Tibial nerve (tissue), 4 donors: Measurements from ENCODE around the gene IQSEC1. TPM values are rescaled to one million over a fixed set of nuclear protein-coding genes. Genes with fewer than 3 reads are reported as not detected.

Experiments used
- DNase-seq, 2 donors: peaks; one replicate each; pipeline ENCODE4 v3.0.0-alpha.2; 2019; ENCODE audit warnings: low spot score in 2 of 2
- H3K27ac ChIP-seq, 4 donors: fragments of 200-600 bp; sonication (generic) in 3 of 4; one replicate each; pipeline ENCODE4 v1.5.1; 2017 to 2019; ENCODE audit warnings: mild to moderate bottlenecking in 1 of 4
- H3K27me3 ChIP-seq, 2 donors: fragments of 200-600 bp; sonication (generic) in 1 of 2; one replicate each; pipeline versions ENCODE4 v1.5.1 to v1.6.0; 2017 to 2019
- H3K36me3 ChIP-seq, 3 donors: fragments of 200-600 bp; sonication (generic); one replicate each; pipeline ENCODE4 v1.5.1; 2018 to 2019
- H3K4me1 ChIP-seq, 4 donors: fragments of 200-600 bp; sonication (generic) in 3 of 4; one replicate each; pipeline ENCODE4 v1.5.1; 2017 to 2019
- H3K4me3 ChIP-seq, 4 donors: fragments of 200-600 bp; sonication (generic) in 3 of 4; one replicate each; pipeline ENCODE4 v1.5.1; 2017 to 2019; ENCODE audit warnings: mild to moderate bottlenecking in 1 of 4, moderate library complexity in 1 of 4
- H3K9me3 ChIP-seq, 4 donors: fragments of 200-600 bp; sonication (generic) in 3 of 4; one replicate each; pipeline ENCODE4 v1.5.1; 2017 to 2019
- CTCF ChIP-seq, 5 experiments: fragments of 200-600 bp in 3 of 5; fragments of 450-650 bp in 2 of 5; sonication (generic) in 3 of 5; IDR thresholded peaks; one replicate each; pipeline ENCODE4 v1.5.1; 2016 to 2019; ENCODE audit warnings: antibody characterized with exemption in 5 of 5, mild to moderate bottlenecking in 3 of 5, moderate library complexity in 2 of 5
- EP300 ChIP-seq, 2 donors: sonication (generic); formaldehyde crosslinking; IDR thresholded peaks; one replicate each; pipeline ENCODE4 v1.6.1; 2017; ENCODE audit warnings: antibody characterized with exemption in 2 of 2, mild to moderate bottlenecking in 1 of 2
- POLR2A ChIP-seq, 2 donors: fragments of 450-650 bp; IDR thresholded peaks; one replicate each; pipeline ENCODE4 v1.6.1; 2017; ENCODE audit warnings: antibody characterized with exemption in 2 of 2, mild to moderate bottlenecking in 2 of 2, moderate library complexity in 2 of 2
- whole genome bisulfite sequencing, 2 donors: methylation state at CpG; one replicate each; pipeline ENCODE4 v1.1.5; 2018; 5-methylcytosine and 5-hydroxymethylcytosine counted together
- total RNA-seq, 4 donors: library from RNA; depleted of rRNA; stranded (reverse); fragments of >200 nt; gene quantifications; one replicate each; pipeline ENCODE4 v1.1.0, GENCODE V29; 2016

IQSEC1 gene
- total RNA-seq, 4 donors from 2014 or later = 58.2 to 77.5 (median 68.6) TPM

DNA sequence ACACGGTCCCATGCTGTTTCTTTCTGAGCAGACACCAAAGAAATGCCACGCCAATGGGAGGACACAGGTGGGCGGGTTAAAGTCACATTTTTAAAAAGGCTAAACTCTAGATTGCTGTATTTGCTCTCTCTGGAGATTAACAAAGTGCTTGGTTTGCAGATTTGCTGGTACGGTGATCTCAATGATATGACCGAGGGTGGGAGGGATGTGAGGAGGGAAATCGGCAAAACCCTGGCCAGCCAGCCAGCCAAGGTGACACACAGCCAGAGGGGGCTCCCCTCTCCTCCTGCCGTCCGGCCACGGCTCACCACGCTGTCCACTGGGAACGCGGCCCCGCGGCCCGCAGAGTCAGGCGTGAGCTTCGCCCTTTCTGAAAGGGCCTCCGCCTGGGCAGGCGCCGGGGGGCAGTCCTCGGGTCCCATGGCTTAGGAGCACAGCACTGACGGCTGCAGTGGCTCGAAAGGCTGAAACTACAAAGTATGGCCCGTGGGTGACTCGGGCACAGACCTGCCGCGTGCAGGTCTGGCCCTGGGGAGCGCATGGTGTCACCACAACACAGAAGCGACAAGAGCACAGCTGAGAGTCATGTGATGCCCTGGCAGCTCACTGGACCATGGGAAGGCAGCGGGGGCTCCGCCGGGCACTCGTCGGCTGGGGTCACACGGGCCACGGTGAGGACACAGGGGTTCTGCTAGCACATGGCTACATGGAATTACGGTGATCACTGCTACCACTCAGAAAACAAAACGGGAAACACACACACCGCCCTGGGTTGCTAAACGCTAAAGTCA, 174.1 kb downstream of the IQSEC1 start:
- TF ChIP-seq POLR2A (IDR thresholded peaks at IDR 0.05) (no peak), EP300 (IDR thresholded peaks at IDR 0.05) (no peak), CTCF (IDR thresholded peaks at IDR 0.05) (no peak)
- Histone ChIP-seq H3K27ac (no peak overlapping the region), H3K4me3 (no peak overlapping the region), H3K4me1 (peaks cover 0 to 32% (median 0%) of the 10 kb centered on the region in 4 donors), H3K36me3 (peaks cover 2 to 61% (median 5%) of the 10 kb centered on the region in 3 donors), H3K27me3 (no peaks in the 10 kb centered on the region), H3K9me3 (no peaks in the 10 kb centered on the region)
- no peak for DNase-seq
- 83 to 91% methylated on average over 24 to 33 of the region's 40 CpGs for whole genome bisulfite sequencing, 2 donors

- 86 to 87% methylated on average over 22 of the region's 22 CpGs for WGBS, 2 donors
- peaks cover 0 to 32% (median 0%) of the 10 kb centered on the region in 4 donors for H3K4me1 ChIP-seq
- no peak overlapping the region for H3K4me3 ChIP-seq
- TF ChIP-seq CTCF (IDR thresholded peaks at IDR 0.05) (no peak), POLR2A (IDR thresholded peaks at IDR 0.05) (no peak), EP300 (IDR thresholded peaks at IDR 0.05) (no peak)
- no peaks in the 10 kb centered on the region for H3K9me3 ChIP-seq
- H3K27me3 ChIP-seq = no peaks in the 10 kb centered on the region
- no peak overlapping the region for H3K27ac ChIP-seq
- peaks cover 2 to 54% (median 5%) of the 10 kb centered on the region in 3 donors for H3K36me3 ChIP-seq
- DNase-seq = no peak
Observed at GRCh38 chr3:12898290-12898964, 174.8 kb downstream of the IQSEC1 start.

DNA sequence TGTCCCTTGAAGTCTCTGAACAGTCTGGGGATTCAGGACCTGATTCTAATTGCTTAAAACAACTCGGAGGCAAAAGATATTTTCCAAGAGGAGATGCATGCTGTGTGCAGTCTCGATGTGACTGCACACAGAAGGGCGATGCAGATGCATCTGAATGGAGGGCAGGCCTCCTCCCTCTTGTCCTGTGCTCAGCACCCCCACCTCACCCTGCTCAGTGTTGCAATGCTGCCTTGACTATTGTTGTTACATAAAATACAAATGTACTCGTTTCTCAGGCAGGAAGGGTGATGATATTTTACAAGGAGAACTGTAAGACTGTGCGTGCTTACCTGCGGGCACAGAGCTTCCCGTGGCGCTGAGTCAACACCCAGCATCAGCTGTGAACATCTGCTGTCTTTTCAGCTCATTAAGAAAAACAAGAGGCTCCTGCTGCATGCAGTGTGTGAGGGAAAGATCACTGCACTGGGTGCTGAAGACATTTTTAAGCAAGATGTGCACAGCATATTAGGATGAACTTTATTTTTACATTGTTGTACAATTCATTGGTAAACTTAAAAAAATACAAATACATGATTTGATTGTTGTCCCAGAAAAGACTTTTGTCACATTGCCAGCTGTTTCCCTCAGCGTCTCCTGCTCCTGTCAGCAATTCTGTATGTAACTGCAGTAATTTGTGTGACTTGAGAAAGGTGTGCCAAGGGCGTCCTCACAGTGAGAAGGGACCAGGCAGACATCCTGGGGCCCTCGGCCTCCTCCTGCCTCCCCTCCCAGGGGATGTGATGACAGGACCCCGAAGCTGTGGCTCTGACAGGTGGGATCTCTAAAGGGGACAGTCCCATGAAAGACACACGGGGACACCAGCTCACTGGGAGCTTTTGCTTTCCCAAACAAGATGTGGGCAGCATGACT, 175.6 kb downstream of the IQSEC1 start:
- Histone ChIP-seq H3K27ac (no peak overlapping the region), H3K9me3 (no peaks in the 10 kb centered on the region), H3K4me3 (no peak overlapping the region), H3K27me3 (no peaks in the 10 kb centered on the region), H3K4me1 (peaks cover 0 to 32% (median 0%) of the 10 kb centered on the region in 4 donors), H3K36me3 (peaks cover 2 to 46% (median 5%) of the 10 kb centered on the region in 3 donors)
- 69 to 72% methylated on average over 13 of the region's 13 CpGs for WGBS, 2 donors
- no peak for DNase-seq
- TF ChIP-seq EP300 (IDR thresholded peaks at IDR 0.05) (no peak), CTCF (IDR thresholded peaks at IDR 0.05) (no peak), POLR2A (IDR thresholded peaks at IDR 0.05) (no peak)

- DNase-seq = peak in 1 of 2 donors; percentile 24
- TF ChIP-seq CTCF (IDR thresholded peaks at IDR 0.05) (peak in 2 of 5 experiments; percentile 4 to 36), EP300 (IDR thresholded peaks at IDR 0.05) (no peak)
- no peak overlapping the region for H3K4me3 ChIP-seq
- no peaks in the 10 kb centered on the region for H3K27me3 ChIP-seq
- H3K27ac ChIP-seq = peak overlapping the region in 2 of 4 donors; percentile 12 to 43
- 38 to 42% methylated on average over 14 of the region's 14 CpGs for WGBS, 2 donors
- H3K36me3 ChIP-seq = peaks cover 2 to 34% (median 5%) of the 10 kb centered on the region in 3 donors
- H3K4me1 ChIP-seq = peaks cover 0 to 32% (median 0%) of the 10 kb centered on the region in 4 donors
- H3K9me3 ChIP-seq = no peaks in the 10 kb centered on the region
Observed at GRCh38 chr3:12896063-12896985, 176.9 kb downstream of the IQSEC1 start.
